NCI-H82 (cell line): ENCODE results near the gene ACP3.

Experiments used
- DNase-seq: peaks from one replicate; lab custom pipeline; 2025; lab: John Stamatoyannopoulos, UW

The ACP3 gene

DNA sequence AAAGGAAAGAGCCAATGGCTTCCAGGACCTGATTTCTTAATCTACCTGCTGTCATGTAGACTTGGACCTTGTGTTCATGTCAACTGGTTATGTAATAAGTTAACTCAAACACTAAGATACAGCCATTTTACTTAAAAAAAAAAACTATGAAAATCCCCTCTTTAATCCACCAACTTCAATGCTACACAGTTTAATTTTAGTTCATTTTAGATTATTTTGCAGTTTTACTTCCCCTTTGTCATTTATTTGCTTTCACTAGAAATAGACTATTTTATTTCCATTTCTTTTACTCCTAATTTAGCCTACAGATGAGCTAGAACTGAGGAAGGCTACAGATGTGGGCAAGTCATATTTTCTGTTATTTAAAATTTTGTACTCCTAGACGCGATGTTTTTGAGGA lies 89.4 kb downstream of the ACP3 start:
- DNase-seq, result no peak

DNA sequence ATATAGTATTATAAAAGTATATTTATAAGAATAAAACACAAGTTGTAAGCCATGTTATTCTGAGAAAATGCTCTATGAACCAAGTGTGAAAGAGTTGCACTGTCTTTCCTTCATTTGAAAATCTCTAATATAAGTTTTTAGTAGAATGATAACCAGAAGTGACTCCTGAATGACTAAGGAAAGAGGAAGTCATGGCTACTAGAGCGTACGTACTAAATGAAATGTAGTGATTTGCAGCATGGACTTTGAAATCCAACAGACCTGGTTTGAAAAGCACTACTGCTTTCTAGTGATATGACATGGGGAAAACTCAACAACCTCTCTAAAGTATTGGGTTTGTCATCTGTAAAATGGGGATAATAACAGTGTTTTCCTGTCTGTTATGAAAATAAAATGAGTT lies 89.8 kb downstream of the ACP3 start:
- DNase-seq, result no peak
